COLO668 (cell line): ENCODE results near the gene ZNF438.

Experiments
- DNase-seq: peaks from one replicate; lab custom pipeline; 2025; ENCODE audit not compliant: unreplicated experiment; lab: John Stamatoyannopoulos, UW

The ZNF438 gene

GRCh38 chr10:31013331-31013730 lies 18.3 kb downstream of the ZNF438 start:
- no peak for DNase-seq

- DNase-seq = no peak
Measured at GRCh38 chr10:31011665-31012022, 20.0 kb downstream of the ZNF438 start.

GRCh38 chr10:31011017-31011664 lies 20.5 kb downstream of the ZNF438 start:
- no peak for DNase-seq

GRCh38 chr10:31010062-31010461 lies 21.6 kb downstream of the ZNF438 start:
- DNase-seq = no peak

- no peak for DNase-seq
Measured at GRCh38 chr10:31005895-31006294, 25.8 kb downstream of the ZNF438 start.

GRCh38 chr10:31004611-31005193 lies 27.0 kb downstream of the ZNF438 start:
- no peak for DNase-seq

- no peak for DNase-seq
Measured at GRCh38 chr10:31001740-31002139, 29.9 kb downstream of the ZNF438 start.

GRCh38 chr10:31000867-31001266 lies 30.8 kb downstream of the ZNF438 start:
- no peak for DNase-seq

- no peak for DNase-seq
Measured at GRCh38 chr10:31000071-31000782, 31.4 kb downstream of the ZNF438 start.

- DNase-seq = no peak
Measured at GRCh38 chr10:30999070-30999712, 32.5 kb downstream of the ZNF438 start.

- DNase-seq = no peak
Measured at GRCh38 chr10:30997536-30998235, 34.0 kb downstream of the ZNF438 start.

- DNase-seq = no peak
Measured at GRCh38 chr10:30996481-30997005, 35.1 kb downstream of the ZNF438 start.

- no peak for DNase-seq
Measured at GRCh38 chr10:30995081-30995770, 36.4 kb downstream of the ZNF438 start.

- no peak for DNase-seq
Measured at GRCh38 chr10:30993155-30993554, 38.5 kb downstream of the ZNF438 start.

- no peak for DNase-seq
Measured at GRCh38 chr10:30992681-30993080, 39.0 kb downstream of the ZNF438 start.

- DNase-seq = no peak
Measured at GRCh38 chr10:30991647-30992011, 40.0 kb downstream of the ZNF438 start.

- no peak for DNase-seq
Measured at GRCh38 chr10:30990971-30991646, 40.6 kb downstream of the ZNF438 start.

GRCh38 chr10:30990351-30990750 lies 41.3 kb downstream of the ZNF438 start:
- DNase-seq = no peak

- DNase-seq = no peak
Measured at GRCh38 chr10:30988831-30989435, 42.7 kb downstream of the ZNF438 start.

GRCh38 chr10:30987463-30987862 lies 44.2 kb downstream of the ZNF438 start:
- no peak for DNase-seq
